Medulla oblongata (tissue), 1 donor: ENCODE results near the gene RSPRY1.
A peak's percentile ranks its signal among the peaks of the same experiment; 100 is the strongest.

Experiments used
- DNase-seq: peaks from one replicate; pipeline ENCODE4 v3.0.0-alpha.2; 2015; ENCODE audit errors: extremely low spot score

Gene RSPRY1

DNA sequence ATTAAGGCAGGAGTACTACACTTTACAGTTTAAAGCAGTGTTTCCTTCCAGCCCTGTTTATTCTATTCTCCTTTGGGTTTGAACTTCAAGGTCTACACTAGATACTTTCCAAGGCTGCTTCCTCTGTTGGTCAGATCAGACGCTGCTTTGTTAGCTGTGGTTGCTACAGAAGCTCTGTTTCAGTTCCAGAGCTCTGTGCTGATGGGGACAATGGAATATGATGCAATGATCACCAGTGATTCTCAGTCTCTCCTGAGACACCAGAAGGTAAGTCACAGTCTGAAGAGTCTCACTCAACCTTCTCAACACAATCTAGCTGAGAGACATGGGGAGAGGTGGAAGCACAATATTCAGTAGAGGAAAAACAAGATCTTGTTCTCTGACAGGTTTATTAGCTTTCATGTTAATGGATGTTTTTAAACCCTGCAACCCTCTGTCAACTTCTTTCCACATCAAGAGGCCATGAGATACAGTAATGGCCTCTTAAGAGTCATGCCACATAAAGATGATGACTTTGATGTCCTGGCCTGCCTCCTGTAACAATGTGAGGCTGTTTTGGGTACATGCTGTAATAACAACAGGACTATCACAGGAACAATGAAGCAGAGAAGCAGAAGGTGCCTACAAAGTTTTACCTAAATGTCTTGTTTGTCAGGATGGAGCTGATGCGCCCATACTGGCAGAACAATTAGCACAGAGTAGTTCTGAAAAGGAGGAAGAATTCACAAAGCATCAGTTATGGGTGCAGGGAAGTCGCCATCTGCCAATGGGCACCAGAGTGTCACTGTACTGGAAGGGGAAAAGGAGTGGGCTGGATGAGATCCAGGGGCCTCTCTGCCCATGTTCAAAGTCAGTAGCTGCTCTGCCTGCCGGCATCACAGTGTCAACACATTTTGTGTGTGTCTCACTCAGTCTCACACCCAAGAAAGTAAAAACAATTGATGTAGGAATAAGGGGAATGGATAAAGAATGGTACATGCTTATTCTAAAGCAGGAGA lies 33.7 kb upstream of the RSPRY1 start:
- DNase-seq = peak; percentile 72

DNA sequence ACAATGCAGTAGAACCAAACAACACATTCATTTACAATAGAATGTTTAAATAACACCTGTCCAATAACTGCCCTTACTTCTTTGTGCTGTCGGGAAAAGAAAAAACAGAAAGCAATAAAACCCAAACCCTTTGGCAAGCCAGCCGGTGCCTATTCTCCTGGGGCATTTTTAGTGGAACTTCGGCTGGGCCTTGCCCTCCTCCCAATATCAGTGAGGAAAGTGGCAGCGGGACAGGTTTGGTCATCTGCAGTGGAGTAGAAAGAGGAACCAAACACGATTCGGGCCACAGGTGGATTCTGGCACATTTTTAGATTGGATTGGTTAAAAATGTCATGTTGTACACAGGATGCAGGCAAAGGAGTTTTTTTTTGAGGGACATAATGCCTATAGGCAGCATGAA lies 32.3 kb upstream of the RSPRY1 start:
- DNase-seq = no peak

DNA sequence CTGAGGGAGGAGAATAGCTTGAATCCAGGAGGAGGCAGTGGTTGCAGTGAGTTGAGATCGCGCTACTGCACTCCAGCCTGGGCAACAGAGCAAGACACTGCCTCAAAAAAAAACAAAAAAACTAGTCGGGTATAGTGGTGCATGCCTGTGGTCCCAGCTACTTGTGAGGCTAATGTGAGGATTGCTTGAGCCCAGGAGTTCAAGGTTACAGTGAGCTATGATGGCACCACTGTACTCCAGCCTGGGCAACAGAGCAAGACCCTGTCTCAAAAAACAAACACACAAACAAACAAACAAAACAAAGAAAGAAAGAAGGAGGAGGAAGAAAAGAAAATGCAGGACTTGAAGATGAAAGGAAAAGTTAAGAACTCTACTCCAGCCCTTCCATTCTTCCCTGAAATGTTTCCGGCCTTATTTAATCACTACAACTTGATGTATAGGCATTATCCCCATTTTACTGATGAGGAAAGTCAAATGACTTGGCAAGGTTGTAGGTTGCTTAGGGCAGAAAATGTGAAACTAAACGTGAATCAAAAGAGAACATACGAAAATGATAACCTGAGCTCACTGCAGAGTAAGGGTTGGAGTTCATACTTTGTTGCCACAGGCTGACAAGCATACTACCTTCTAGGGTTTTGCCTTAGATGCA lies 30.3 kb upstream of the RSPRY1 start:
- DNase-seq = no peak

DNA sequence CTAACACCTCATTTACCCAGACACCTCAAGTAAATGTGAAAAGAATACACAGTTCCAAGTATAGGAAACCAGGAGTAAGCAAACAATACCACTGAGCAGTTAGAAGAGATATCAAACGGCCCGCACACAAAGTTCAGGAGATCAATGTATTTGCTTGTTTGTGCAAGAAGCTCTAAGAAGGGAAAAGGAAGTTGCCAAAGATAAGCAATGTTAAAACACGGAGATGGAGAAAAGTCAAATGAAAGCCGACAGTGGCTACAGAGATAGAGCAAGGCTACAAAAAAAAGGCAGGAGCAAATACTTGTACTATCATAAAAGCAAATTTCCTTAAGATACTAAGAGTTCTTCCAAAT lies 29.8 kb upstream of the RSPRY1 start:
- no peak for DNase-seq

DNA sequence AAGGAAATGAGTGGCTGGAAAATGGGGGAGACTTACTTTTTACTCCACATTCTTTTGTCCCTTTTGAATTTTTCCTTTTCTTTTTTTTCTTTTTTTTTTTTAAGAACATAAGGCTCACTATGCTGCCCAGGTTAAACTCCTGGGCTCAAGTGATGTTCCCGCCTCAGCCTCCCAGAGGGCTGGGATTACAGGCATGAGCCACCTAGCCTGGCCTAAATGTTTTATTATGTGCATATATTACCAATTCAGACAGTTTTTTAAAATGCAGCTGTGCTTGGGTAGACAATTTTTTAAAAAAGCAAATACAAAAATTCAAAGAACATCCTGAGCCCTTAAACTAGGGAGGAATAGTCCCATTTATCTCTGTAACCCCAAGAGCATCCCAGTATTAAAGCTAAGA lies 28.6 kb upstream of the RSPRY1 start:
- no peak for DNase-seq

DNA sequence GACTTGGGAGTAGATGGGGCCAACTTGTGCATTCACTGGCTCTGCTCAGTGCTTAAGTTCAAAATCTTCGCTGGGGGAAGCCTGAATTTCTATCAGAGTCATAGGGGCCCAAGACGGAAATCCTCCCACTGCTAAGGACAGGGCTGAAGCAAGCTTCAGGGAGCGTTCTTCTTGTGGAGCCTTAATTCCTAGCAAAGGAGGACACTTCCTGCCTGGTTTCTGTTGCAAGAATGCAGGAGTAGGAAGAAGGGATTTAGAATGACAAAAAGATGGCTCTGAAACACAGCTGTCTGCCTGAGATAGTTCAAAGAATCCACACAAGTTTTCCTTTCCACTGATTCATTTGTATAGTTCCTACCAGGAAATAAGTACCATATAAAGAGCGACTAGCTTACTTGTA lies 26.7 kb upstream of the RSPRY1 start:
- no peak for DNase-seq

DNA sequence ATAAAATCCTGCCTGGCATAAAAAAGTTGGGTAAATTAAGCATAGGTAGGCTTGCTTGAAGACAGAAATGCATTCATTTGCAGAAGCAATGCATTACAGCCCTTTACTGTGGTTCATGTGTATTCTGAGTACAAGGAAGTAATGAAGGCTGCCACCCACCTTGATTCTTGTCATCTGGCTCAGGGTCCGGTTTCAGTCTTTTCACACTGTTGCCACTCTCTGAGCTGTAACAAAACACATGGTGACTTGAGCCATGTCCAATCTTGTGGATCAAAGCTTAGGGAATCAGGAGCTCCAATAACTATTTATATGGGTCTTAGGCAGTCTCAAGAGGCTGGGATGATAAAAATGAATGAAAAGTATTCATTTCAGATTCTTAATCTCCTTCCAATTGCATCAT lies 22.3 kb upstream of the RSPRY1 start:
- no peak for DNase-seq

DNA sequence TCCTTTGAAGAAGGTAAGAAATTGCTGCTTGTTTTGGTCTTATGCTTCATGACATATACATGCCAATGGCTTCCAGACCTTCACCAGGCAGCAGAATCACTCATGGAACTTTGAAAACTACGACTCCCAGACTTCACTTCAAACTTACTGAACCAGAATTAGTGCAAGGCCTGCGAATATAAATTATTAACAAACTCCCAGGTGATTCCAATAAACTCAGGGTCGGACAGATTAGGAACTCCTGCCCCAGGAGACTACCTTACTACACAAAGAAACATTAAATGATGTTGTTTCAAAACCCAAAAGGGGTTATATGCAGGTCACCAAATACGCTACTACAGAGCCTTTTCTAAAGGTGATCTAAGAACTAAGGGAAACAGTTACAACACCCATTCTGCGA lies 20.6 kb upstream of the RSPRY1 start:
- DNase-seq = no peak

DNA sequence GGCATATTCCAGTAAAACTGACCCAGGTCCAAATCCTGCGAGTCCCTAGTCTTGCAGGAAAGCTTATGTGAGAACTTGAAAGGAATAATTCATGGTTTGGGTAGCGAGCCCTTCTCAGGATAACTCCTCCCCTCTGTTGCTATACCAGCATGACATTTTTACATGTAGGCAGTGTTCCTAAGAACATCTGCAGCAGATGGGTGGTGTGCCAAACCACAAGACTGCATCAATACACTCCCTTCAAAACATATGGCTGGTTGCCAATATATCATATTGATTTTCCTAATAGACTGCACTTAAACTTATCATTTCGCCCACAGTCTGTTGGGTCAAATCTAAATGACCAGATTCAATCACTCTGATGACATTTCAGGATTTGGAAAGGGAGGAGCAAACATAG lies 20.2 kb upstream of the RSPRY1 start:
- DNase-seq = no peak

DNA sequence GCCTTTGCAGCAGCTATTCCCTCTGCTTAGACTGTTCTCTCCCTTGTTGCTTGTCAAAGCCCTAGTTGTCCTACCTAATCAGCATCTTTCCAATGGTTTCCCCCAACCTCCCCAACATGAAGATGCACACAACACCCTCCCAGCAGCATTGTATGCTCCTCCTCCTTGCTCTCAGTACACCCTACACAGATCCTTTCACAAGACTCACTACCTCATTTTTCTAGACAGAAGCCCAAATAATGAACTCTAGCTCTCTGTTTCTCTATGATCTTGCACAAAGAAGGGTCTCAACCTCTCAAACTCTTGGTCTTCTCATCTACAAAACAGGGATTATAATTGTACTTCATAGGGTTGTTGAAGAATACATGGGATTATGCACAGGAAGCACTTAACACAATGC lies 19.7 kb upstream of the RSPRY1 start:
- no peak for DNase-seq

DNA sequence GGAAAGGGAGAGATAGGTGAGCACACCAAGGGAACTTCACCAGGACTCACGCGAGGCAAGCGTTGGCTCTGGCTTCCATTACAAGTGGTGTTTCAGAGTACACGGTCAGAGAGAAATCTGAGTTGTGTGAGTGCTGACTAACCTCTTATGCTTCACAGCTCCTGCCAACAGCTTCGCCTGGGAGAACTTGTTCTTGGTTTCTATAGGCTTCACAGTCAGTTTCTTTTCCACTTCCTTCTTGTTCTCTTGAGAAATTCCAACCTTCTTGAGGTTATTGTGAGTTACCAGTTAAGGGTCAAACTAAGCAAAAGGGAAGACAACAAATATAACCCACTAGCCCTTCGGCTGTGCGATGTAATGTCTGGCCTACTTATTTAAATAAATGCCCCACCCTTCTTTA lies 19.2 kb upstream of the RSPRY1 start:
- DNase-seq = peak; percentile 72

DNA sequence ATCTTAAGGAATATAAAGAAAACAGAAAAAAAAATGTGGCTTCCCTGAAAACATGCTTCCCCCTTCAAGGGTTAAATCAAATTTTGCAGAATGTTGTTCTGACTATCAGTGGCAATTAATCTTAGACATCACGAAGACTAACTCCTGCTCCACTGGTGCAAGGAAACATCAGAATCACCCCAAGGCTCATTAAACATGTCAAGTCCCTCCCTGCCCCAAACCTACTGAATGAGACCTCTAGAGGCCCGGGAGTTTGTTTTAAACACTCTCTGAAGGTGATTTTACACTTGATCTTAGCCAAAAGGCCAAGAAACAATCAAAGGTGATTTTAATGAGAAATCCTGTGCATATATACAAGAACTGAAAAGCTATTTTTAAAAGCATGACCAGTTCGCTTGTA lies 18.6 kb upstream of the RSPRY1 start:
- no peak for DNase-seq

DNA sequence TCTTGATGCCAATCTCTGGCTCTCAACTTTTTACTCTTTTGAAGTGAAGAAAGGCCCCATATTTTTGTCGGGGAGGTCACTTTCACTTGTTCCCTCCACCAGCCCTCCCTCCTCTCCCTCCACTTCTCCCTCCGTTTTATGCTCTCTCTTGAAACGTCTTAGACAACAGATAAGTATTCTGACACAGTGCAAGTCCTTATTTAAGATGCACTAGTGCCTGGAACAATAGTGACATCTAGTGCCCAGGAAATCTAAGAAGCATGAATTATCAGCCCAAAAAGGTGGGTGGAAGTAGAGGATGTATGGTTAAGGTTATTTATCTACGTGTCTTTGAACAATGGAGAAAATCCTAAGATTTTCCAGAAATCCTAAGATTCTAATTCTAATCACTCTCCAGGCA lies 18.2 kb upstream of the RSPRY1 start:
- peak; percentile 91 for DNase-seq

DNA sequence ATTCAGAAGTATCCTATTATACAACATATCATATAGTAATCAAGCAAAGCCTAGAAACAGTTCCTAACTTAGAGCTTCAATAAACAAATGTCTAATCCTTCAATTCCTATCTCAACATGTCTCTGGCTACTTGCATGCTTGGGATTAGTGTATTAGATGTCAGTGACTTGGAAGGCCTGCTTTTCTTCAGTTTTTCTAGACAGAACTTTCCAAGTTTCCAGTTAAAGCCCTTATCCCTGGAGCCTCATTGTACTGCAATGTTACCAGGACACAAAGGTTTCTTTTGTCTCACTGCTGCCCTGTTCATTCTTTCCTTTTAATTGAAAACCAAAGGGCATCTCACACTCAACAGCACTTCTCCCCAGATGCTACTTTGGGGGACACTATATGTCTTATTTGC lies 16.8 kb upstream of the RSPRY1 start:
- peak; percentile 75 for DNase-seq

DNA sequence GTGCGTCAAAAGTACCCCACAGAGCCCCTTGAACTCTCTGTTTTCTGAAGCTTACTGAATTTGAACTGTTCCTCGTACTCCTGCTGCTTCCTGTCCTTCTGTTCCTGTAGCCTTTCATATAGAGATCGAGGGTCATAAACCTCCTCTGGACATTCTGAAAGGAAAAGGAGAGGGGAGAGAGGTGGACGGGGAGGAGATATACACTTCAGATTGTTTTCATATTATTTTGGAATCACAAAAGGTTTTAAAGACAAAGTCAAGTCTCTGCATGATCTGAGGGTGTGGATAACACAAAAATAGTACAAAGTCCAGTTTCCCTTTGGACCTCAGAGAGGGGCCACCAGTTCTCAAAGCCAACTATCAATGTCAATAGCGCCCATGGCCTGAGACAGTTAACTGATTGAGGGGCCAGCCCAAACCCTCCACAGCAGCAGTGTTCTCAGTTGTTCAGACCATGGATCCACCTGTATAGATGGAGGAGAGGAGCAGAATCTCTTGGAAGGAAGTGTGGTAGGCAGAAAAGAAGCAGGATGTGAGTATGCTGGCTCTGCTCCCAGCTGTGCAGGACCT lies 13.3 kb upstream of the RSPRY1 start:
- DNase-seq = no peak

DNA sequence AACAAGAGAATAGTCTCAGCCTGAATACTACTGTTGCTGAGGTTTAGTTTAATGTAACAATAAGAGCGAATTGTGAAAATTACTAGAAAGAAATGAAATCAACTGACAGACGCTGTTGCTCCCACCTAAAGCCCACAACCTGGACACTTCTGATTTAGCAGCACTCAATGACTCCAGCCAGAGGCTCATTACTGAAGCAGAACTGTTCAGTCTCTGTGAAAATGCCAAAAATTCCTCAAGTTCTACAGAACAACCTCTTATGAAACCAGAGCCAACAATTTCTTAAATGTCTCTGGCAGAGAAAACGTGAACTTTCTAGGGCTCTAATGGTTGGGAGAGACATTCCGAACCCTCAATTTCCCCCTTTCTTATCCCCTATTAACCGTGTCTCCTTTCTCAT lies 10.2 kb upstream of the RSPRY1 start:
- DNase-seq = no peak

DNA sequence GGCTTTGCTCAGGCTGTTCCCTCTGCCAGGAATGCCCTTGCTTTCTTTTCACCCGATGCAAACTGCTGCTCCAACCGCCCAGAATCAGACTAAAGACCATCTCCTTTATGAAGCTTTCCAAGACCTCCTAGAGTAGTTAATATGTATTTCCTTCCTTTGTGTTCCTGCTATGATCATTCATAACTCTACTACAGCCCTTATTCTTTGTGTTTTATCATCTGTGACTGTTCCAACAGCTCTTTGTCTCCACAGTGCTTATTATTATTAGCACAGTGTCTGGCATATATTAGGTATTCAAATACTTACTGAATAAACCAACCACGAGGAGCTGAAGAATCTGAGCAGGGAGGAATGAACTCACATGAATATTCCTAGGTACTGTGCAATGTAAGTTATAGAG lies 7.9 kb upstream of the RSPRY1 start:
- DNase-seq = no peak

DNA sequence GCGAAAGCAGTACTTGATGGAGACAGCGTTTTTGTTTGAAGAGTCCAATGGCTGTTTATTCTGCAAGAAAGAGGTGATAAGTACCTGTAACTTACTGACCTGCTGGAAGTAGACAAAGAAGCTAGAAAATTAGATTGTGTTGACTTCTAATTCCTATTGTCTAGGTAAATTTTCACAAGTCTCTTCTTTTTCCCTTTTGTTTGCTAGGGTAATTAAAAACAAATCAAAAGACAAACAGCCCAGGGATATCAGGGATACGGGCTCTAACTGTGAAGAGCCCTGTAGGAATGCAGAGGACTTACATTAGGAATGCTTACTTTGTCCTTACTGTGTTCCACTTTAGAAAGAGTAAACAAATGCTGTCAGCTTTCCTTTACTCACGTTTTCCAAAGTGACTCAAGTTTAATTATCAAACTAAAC lies 7.3 kb upstream of the RSPRY1 start:
- no peak for DNase-seq

DNA sequence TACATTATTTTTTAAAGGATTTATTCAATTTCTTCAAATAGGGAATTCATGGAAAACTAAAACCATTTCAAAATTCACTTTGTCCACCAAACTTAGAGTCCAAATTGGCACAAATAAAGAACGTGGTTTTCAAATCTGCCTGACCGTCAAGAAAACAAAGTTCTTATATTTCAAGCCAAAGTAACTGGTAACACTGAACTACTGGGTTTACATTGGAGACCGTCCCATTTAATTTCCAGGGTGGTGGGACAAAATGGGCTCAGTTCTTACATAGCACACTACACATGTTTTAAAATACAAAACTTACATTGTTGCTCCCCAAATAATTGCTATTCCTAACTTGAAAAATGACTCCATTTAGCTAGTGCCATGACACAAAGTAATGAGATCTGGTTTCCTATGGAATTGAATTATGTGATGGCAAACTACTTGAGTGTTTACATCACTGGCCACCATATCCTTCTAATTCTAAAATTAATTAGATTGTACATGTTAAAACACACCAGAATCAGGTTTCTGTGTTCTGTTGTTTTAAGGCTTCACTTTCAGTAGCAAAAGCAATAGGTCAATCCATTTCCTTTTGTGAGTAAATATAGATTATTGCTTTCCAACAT lies 6.8 kb upstream of the RSPRY1 start:
- DNase-seq = no peak

DNA sequence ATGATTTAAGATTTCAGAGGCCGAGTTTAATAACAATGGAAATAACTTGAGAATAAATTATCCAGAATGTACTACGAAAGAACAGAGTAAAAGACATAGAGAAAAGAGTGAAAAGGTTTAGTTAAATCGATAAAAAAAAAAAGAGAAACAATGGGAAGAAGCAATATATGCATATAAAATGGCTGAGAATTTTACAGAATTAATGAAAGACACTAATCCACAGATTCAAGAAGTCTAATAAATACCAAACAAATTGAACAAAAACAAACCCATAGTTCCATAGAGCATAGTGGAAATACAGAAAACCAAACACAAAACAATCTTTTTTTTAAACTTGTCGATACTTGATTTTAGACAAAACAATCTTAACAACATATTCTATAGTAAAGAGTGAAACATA lies 2.0 kb upstream of the RSPRY1 start:
- DNase-seq = no peak

DNA sequence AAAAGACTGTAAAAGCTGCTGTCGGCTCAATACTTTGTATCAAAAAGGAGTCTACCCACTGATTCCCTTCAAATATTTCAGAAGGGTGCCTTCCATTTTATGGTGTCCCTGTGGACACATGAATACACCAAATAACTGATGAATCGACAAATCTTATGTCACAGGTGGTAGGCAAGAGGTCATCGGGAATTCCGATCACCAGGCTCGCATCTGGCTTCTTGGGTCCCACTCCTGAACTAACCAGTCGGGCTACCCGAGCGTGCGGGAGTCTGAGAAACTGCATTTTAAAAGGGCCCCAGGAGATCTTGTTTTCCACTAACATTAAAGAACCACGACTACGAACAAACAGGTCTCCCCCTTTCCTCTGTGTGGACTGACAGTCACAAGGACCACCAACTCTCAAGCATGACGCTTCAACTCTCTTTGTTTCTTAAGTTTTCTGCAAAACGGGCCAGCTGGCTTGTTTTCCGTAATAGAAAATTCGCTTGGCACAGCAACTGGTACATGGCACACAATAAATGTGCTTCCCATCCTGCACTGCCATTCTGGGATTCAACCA lies 1.2 kb upstream of the RSPRY1 start:
- DNase-seq = peak; percentile 57

DNA sequence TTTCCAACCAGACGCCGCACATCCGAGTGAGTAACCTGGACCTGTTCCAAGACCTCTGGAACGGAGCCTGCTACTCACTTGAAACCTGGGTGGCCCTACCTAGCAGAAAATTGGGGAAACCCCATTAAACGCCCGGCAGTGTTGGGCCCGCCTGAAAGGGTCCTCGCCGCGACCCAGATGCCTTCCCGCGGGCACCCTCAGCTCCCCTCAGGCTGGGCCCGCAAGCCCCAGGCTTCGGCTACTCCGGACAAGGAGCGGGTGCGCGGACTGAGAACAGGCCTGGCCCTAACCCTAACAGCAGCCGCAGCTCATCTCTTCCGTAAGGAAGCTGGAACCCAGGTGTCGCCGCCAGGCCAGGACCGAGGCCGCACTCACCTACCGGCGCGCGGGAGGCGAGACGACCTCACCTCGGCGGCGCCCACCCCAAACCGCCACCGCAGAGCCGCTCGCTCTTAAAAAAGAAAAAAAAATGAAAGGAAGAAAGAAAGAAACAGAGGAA lies 634 bp upstream of the RSPRY1 start:
- no peak for DNase-seq
